AG08395 (cell line): ENCODE data around the gene ARPC3.
"Not testable (repeated sequence)": the region's sequence is repeated elsewhere in the genome, so short reads cannot be mapped to it uniquely, and the experiment has no call there.

ENCODE experiments used
- DNase-seq: peaks from one replicate; pipeline ENCODE4 v3.0.0; 2012; ENCODE audit warnings: mixed read lengths, low spot score

Gene ARPC3

DNA sequence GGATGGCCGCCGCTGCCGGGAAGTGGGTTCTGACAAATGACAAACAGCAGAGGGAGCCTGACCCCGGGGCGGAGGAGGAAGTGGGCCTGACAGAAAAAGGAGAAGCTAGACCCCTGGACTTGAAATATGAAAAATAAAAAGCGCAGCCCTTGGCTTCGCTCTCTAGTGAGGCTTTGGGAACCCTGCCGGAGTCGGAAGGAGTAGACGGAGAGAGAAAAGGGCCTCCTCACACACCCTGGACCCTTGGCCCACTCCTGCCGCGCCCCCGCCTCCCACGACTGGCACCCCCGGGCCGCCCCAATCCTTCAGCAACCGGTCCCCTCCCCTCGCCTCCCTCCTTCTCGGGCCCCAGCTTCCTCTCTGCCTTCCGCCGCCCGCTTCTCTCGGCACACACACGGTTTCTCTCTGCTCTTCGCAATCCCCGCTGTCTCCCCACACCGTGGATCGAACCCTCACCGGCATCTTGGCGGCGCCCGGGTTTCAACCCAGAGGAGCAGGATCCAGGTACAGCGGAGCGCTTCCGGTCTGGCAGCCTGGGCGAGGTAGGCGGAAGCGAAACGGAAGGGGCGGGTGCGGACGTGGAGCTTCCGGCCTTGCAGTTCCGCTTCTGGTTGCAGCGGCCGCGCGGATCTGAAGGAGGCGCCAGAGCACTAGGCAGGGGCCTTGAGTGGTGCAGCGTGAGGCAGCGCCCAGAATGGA is at the start of gene ARPC3:
Gene ARPC3, minus strand, starts transcription at position 539 of the 699 bp plus-strand sequence. Its CDS starts 77 bp downstream, at position 462.
- peak; percentile 94 for DNase-seq

DNA sequence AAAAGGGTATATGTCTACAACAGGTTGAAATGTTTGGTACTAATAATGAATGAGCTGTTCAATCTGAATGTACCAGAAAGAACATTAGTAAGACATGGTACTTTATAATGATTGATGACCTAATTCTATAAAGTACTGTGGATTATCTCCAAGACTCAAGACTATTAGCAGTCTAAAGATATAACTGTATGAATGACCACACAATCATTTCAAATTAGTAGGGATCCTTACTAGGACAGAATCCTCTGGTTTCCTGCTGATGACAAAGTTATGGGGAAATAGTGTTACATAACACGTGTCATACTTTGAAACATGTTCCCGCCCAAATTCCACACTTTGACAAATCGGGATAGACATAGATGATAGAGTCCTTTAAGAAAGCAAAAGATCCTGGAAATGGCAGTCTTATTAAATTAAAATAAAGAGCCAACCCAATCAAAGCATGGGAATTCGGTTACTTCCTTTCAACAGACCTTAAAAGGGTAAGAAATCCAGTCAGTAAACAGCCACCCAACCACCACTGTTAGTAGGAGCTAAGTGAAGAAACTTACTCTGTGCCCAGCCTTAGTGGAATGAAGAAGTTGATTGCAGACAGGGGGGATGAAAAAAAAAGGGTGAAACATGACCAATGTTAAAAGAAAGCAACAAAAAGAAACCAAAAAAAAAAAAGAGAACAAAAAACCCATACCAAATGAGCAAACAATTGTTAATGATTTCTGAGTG is 49.0 kb upstream of the ARPC3 start:
- DNase-seq: peak; percentile 34

DNA sequence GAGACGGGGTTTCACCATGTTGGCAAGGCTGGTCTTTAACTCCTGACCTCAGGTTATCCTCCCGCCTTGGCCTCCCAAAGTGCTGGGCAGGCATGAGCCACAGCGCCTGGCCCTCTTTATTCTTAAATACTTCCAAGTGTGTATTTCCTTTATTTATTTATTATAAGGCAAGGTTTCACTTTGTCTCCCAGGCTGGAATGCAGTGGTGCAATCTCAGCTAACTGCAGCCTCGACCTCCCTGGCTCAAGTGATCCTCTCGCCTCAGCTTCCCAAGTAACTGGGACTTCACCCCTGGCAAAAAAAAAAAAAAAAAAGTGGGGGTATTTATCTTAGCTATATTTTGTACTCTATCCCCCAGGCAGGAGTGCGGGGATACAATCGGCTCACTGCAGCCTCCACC is 25.3 kb upstream of the ARPC3 start:
- DNase-seq: no peak

DNA sequence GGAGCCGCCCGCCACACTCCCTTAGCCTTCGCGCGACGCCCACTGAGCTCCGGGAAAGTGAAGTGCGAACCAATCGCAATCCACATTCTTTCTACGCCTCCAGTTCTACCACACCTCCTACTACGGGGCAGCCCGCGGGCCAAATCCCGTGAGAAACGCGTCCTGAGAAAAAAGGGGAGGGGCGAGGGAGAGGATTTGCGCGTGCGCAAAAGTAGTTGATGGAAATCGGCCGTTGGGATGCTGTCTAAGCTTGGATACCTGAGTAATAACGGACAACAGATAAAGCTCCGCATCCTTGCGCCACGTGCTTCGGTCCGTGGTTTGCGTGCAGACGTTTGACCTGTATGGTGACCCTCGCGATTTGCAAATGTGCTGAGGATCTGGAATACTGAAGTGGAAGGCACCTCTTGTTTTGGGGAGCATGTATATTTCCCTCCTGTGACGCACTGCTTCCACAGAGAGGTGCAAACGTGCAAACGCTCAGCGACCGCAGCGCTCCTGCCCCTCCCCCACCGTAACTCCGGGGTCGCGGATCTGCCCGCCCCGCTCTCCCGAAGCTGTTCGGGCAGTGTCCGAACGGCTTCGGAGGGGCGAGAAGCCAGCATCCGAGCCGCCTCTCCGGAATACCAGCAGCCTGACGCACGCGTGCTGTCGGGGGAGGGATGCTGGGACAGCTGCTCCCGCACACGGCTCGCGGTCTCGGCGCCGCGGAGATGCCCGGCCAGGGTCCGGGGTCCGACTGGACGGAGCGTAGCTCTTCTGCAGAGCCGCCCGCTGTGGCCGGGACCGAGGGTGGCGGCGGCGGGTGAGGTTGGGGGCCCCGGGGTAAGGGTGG is 18.3 kb upstream of the ARPC3 start, which contains the start of the genes FAM216A and GPN3:
Gene FAM216A, plus strand, starts transcription at position 632 of the 835 bp plus-strand sequence. Its CDS starts 31 bp downstream, at position 663.
Gene GPN3, minus strand, starts transcription at position 44 of the 835 bp plus-strand sequence. CDS start 54 bp downstream, outside the sequence.
- peak; percentile 98 for DNase-seq

DNA sequence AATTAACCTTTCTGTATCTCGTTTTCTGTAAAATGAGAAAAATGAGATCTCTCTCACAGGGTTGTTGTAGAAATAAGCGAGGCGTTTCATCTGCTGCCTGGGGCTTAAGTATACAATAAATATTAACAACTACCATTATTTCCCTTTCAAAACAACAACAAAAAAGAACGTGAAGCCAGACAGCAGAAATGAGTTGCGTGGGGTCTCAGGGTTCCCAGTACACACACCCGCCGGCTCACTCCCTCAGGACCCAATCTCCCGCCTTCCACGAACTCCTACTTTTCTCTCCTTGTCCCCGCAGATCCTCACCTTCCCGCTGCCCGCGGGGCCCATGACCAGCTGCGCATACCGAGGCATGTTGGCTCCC is 17.7 kb upstream of the ARPC3 start:
- DNase-seq: no peak

DNA sequence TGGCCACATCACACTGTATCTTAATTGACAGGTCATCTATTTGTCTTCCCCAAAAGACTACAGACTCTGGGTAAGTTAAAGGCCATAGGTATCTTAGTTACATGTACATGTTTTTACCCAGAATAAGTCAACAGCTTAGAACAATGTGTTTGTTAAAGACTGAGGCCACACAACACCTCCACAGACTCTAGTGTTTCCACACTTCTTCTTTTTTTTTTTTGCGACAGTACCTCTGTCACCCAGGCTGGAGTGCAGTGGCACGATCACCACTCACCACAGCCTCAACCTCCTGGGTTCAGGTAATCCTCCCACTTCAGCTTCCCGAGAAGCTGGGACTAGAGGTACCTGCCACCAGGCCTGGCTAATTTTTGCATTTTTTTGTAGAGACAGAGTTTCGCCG is 16.7 kb upstream of the ARPC3 start:
- no peak for DNase-seq

DNA sequence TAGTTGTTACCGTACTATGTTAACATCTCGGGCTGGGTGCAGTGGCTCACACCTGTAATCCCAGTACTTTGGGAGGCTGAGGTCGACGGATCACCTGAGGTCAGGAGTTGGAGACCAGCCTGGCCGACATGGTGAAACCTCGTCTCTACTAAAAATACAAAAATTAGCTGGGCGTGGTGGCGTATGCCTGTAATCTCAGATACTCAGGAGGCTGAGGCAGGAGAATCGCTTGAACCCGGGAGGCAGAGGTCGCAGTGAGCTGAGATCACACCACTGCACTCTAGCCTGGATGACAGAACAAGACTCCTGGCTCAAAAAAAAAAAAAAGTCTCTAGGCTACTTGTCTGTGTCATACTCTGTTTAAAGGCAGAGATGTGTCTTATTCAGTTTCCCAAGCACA is 15.6 kb upstream of the ARPC3 start:
- DNase-seq: not testable (repeated sequence)

DNA sequence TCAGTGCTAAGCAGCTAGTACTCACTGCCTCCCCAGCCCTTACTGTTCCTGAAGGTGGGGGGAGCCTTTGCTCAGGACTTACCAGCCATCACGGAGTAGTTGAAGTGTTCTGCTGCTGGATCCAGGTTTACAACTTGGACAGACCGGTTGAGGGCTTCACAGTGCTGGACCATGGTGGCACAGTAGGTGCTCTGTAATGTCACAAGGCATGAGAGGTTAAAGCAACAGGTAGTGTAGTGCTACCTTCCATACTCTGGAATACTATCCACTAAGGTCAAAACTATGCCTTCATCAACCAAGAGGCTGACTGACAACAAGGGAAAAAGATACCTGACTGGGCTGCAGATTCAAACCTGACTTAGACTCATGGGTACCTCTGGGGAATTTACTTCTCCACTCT is 14.9 kb upstream of the ARPC3 start:
- DNase-seq: no peak

DNA sequence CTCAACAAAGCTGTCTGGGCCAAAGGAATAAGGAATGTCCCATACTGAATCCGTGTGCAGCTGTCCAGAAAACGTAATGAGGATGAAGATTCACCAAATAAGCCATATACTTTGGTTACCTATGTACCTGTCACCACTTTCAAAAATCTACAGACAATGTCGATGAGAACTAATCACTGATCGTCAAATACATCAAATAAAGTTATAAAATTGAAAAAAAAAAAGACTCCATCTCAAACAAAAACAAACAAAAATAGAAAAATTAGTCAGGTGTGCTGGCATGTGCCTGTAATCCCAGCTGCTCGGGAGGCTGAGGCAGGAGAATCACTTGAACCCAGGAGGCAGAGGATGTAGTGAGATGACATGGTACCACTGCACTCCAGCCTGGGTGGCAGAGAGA is 11.1 kb upstream of the ARPC3 start:
- DNase-seq: not testable (repeated sequence)

DNA sequence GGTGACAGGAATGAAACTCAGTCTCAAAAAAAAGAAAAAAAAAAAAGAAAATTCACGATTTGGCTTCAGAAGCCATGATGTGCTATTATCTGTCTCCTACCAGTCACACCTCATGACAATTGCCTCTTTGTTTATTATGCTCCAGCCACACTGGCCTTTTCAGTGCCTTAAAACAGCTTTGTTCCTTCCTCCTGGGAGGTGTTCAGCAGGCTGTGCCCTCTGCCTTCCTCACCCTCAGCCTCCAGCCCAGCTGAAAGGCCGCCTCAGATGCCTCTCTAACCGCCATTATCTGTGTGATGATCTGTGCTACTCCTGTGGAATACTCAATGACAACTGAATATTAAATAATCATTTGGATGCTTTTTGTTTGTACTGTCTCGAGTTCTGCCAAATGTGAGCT is 8.6 kb upstream of the ARPC3 start:
- DNase-seq: no peak

DNA sequence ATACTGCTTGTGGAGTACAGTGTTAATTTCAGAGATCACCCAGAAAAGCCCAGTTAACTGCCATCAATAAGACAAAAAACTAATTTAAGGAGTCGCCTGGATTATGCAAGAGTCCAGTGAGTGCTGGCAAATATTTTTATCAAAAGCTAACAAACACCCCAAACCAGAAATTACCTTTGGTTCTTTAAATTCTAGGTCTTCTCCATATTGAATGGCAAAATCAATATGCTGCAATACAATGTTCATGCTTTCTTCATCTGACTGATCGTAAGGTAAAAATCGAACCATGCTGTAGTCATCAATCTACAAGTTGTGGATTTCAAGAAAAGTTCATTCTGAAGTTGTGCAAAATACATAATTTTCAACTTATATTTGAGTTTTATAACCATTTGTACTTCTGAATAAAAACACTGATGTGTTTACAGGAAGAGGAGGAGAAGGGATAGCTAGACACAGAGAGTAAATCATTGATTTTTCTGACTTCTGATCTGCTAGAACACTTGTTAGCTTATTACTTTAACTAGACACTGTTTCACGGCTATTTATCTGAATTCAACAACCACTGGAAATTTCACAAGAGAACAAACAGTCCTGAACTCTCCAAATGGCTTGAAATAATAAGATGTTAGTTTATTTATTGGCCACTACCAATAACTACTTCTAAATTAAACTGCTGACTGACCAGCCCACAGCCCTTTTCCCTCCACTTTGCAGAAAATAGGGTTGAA is 3.6 kb upstream of the ARPC3 start:
- no peak for DNase-seq

DNA sequence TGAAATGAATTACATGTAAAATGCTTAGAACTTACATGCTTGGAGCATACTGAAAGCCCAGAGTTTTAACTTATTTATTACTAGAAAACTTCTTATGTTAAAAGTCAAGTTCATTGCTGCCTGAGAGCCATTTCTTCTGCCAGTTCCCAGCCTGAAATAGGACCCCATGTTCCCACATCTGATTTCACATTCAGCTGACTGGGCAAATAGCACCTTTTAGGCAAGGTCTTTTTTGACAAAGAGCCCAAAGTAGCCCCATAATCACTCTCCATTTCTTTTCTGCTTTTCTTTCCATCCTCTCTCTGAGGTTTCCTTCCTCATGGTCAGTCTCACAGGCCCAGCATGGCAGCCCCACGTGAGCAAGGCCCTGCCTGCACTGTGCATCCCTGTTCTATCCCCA is 1.1 kb upstream of the ARPC3 start:
- no peak for DNase-seq

DNA sequence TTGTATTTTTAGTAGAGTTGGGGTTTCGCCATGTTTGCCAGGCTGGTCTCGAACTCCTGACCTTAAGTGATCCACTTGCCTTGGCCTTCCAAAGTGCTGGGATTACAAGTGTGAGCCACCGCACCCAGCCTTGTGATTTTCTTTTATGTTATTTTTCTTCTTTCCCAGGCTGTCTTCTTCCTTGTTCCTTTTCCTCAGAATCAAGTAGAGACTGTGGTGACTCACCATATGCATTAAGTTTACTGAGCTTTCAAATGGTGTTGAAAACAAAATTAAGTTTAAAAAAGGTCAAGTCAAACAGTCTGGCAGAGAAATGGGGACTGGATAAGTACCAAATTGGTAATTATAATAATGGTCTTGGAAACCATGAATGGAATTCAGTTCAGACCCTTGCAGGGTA is 5.7 kb downstream of the ARPC3 start:
- DNase-seq: no peak

DNA sequence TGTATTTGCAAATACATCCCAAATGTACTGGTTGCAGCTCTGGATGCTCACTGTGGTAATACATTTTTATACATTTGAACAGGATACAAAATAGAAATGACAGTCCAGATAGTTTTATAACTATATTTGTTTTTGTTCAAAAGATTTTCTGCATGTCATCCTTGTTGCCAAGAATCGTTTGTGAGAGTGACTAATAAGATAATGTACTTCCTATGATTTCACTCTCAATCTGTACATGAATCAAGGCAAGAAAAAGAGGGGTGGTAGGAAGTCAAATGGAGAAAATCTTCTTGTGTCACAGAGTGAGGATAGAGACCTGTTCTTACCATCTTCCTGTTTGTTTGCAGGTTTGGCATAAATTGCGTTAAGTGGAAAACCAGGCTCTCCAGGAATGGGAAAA is 13.9 kb downstream of the ARPC3 start:
- DNase-seq: no peak

DNA sequence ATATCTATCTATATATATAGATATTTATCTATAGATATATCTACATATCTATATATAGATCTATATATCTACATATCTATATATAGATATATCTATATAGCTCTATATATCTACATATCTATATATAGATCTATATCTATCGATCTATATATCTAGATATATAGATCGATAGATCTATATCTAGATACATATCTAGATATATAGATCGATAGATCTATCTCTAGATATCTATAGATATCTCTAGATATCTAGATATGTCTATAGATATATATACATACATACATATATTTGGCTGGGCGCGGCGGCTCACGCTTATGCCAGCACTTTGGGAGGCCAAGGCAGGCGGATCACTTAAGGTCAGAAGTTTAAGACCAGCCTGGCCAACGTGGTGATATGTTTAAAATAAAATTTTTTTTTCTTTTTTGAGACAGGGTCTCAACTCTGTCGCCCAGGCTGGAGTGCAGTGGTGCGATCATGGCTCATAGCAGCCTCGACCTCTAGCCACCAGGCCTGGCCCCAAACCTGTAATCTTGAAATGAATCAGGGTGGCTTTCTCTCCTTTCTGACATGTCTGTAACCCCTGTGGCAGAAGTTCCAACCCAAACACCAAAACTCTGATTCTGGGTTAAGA is 18.1 kb downstream of the ARPC3 start:
- no peak for DNase-seq

DNA sequence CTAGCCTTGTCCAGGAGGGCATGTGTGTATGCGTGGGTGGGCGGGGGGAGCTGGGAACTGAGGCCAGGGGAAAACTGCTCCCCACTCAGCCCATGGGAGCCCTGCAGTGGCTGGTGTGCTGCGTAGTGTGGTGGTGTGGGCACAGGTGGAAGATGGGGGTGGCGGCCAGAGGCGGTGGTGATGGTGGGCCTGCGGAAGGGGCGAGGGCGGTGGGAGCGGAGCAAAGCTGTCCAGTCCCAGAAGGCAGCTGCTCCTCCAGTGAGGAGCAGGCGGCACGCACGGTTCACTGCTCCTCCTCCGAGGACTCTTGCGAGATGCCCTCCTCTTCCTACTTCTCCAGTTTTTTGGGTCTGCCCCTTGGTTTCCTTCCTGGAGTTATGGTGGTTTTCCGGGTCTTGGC is 20.5 kb downstream of the ARPC3 start:
- not testable (repeated sequence) for DNase-seq

DNA sequence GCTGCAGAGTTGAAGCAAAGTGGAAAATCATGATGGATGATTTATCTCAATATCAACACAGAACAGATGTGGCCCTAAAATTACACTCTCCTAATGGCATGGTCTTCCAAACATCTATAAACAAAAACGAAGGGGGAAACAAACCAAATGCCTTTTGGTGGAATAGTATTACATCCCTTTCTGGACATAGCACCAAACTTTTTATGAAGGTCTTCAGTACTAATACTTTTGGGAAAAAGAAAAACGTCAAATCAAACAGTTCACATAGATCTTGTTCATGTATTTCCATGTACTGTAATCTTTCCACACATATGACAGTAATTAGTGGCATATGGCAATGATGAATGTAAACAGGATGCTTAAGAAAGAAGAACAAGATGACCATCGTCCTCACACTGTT is 23.7 kb downstream of the ARPC3 start:
- no peak for DNase-seq

DNA sequence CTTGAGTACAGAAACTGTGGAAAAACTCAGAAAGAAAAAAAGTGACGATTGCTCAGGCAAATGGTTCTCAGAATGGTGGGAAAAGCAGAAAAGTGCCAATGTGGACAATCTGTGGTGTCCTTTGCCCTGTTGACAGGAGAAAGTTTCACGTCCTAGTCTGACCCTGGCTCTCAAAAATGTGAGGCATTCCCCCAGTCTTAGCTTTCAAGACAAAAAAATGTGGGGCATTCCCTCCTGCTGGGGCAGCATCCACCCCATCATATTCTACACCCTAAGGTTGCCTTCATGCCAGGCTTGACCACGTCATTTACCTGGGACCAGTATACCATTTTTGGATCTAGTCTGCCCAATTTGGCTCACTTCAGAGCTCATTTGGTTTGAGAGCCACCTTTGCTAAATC is 25.9 kb downstream of the ARPC3 start:
- no peak for DNase-seq

DNA sequence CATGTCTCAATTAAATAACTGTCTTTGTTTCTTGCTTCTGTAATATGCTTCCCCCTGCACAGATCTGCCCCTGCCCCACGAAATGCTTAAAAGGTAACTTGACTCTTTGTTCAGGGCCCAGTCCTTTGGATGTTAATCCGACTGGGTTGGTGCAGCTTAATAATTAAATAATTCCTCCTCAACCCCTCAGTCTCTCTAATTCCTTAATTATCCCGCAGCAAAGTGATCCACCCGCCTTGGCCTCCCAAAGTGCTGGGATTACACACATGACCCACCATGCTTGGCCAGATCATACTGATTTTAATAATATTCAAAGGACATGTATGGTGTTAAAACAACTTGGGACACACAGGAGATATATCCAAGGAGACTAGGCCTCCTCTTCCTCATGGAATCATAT is 28.4 kb downstream of the ARPC3 start:
- no peak for DNase-seq

DNA sequence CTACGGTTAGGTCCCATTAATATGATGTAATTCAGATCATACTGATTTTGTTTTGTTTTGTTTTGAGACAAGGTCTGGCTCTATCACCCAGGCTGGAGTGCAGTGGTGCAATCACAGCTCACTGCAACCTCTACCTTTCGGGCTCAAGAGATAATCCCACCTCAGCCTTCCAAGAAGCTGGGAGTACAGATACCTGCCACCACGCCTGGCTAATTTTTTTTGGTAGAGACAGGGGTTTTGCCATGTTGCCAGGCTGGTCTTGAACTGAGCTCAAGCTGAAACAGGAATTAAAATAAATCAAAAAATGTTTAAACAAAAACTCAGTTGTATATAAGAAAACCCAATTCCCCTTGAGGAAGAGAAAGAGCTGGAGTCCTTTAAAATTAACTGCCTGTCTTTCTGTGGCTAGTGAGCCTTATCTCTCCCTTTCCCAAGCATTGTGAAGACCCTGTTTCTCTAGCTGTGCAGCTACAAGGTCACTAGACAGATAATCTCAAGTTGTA is 28.9 kb downstream of the ARPC3 start:
- no peak for DNase-seq

DNA sequence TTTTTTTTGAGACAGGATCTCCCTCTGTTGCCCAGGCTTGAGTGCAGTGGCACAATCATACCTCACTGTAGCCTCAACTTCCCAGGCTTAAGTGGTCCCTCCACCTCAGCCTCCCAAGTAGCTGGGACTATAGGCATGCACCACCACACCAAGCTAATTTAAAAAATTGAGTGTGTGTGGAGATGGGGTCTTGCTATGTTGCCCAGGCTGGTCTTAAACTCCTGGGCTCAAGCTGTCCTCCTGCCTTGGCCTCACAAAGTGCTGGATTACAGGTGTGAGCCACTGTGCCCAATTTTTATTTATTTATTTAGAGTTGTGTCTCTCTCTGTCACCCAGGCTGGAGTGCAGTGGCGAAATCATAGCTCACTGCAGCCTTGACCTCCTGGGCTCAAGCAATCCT is 29.5 kb downstream of the ARPC3 start:
- not testable (repeated sequence) for DNase-seq
